GM21360 (cell line): Measurements from ENCODE around the gene LRRC37B.
"Not testable (repeated sequence)": the region's sequence is repeated elsewhere in the genome, so short reads cannot be mapped to it uniquely, and the experiment has no call there.

Experiments used
- ATAC-seq: cut with Tn5 transposase; IDR thresholded peaks from one replicate; pipeline ENCODE4 v1.9.1; 2021; ENCODE audit warnings: mild to moderate bottlenecking, moderate library complexity; ENCODE audit not compliant: unreplicated experiment

LRRC37B gene

GRCh38 chr17:32041306-32041875 is 34.2 kb downstream of the LRRC37B start:
- not testable (repeated sequence) for ATAC-seq

- ATAC-seq: not testable (repeated sequence)
Measured at GRCh38 chr17:32042266-32042665, 35.1 kb downstream of the LRRC37B start.

GRCh38 chr17:32045611-32046010 is 38.4 kb downstream of the LRRC37B start:
- ATAC-seq: not testable (repeated sequence)

- ATAC-seq: not testable (repeated sequence)
Measured at GRCh38 chr17:32047663-32048062, 40.5 kb downstream of the LRRC37B start.

- ATAC-seq: not testable (repeated sequence)
Measured at GRCh38 chr17:32054985-32055384, 47.8 kb downstream of the LRRC37B start.

- ATAC-seq: not testable (repeated sequence)
Measured at GRCh38 chr17:32055425-32055824, 48.2 kb downstream of the LRRC37B start.

- not testable (repeated sequence) for ATAC-seq
Measured at GRCh38 chr17:32056500-32056899, 49.3 kb downstream of the LRRC37B start.

- not testable (repeated sequence) for ATAC-seq
Measured at GRCh38 chr17:32057460-32058105, 50.4 kb downstream of the LRRC37B start.

GRCh38 chr17:32060695-32061094 is 53.5 kb downstream of the LRRC37B start:
- ATAC-seq: not testable (repeated sequence)

GRCh38 chr17:32061840-32062239 is 54.7 kb downstream of the LRRC37B start:
- not testable (repeated sequence) for ATAC-seq

- ATAC-seq: not testable (repeated sequence)
Measured at GRCh38 chr17:32064091-32064490, 56.9 kb downstream of the LRRC37B start.

- not testable (repeated sequence) for ATAC-seq
Measured at GRCh38 chr17:32066123-32066680, 59.0 kb downstream of the LRRC37B start.

GRCh38 chr17:32066863-32067642 is 59.9 kb downstream of the LRRC37B start:
- ATAC-seq: peak; percentile 57

- ATAC-seq: not testable (repeated sequence)
Measured at GRCh38 chr17:32069067-32069466, 61.9 kb downstream of the LRRC37B start.

GRCh38 chr17:32071961-32072360 is 64.8 kb downstream of the LRRC37B start:
- ATAC-seq: not testable (repeated sequence)

GRCh38 chr17:32073131-32073530 is 65.9 kb downstream of the LRRC37B start:
- ATAC-seq: not testable (repeated sequence)

- ATAC-seq: peak; percentile 54
Measured at GRCh38 chr17:32079753-32080152, 72.6 kb downstream of the LRRC37B start.

GRCh38 chr17:32083550-32083979 is 76.4 kb downstream of the LRRC37B start:
- not testable (repeated sequence) for ATAC-seq

- not testable (repeated sequence) for ATAC-seq
Measured at GRCh38 chr17:32084003-32084941, 77.1 kb downstream of the LRRC37B start.
